Measurements from ENCODE around the gene ATXN10. TPM values are rescaled to one million over a fixed set of nuclear protein-coding genes. Genes with fewer than 3 reads are reported as not detected.
"Not testable (repeated sequence)": the region's sequence is repeated elsewhere in the genome, so short reads cannot be mapped to it uniquely, and the experiment has no call there.

Gene ATXN10
- total RNA-seq, 2 donors from 2014 or later, result 74.0 to 97.0 TPM

GRCh38 chr22:45788522-45788921 is 116.9 kb downstream of the ATXN10 start:
- Mint-ChIP-seq H3K27ac (no peak overlapping the region), H3K4me1 (ENCODE audit: low read depth in 2 of 2) (peaks cover 0 to 6% of the 10 kb centered on the region in 2 donors), H3K4me3 (no peak overlapping the region), H3K27me3 (no peaks in the 10 kb centered on the region), H3K36me3 (peaks cover 5% of the 10 kb centered on the region), H3K9me3 (no peaks in the 10 kb centered on the region)
- no peak for ATAC-seq
- no peak for DNase-seq (ENCODE audit: low spot score)

GRCh38 chr22:45790401-45790800 is 118.8 kb downstream of the ATXN10 start:
- ATAC-seq (no peak), DNase-seq (ENCODE audit: low spot score) (no peak)
- H3K36me3 Mint-ChIP-seq, result peaks cover 20% of the 10 kb centered on the region
- peaks cover 7% of the 10 kb centered on the region for H3K9me3 Mint-ChIP-seq
- H3K27ac Mint-ChIP-seq, result no peak overlapping the region
- H3K4me3 Mint-ChIP-seq, result no peak overlapping the region
- H3K27me3 Mint-ChIP-seq, result no peaks in the 10 kb centered on the region
- H3K4me1 Mint-ChIP-seq (ENCODE audit: low read depth in 2 of 2), result peaks cover 0 to 6% of the 10 kb centered on the region in 2 donors

DNA sequence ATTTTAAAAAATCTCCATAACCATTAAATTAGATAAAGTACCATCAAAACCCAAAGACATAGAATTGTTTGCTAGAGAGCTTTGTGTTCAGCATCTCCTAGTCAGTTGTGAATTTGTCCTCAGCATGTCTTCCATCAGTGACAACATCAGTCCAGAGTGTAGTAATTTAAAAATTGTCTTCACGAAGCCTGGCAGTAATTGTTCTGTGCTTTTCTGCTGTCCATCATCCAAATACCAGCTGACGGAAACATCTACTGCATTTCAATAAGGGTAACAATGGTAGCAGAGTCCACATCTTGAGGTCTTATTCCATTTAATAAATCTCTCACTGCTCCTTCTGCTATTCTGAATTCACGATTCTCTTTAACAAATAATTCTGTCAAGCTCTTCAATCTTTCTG is 121.5 kb downstream of the ATXN10 start:
- Mint-ChIP-seq H3K4me3 (no peak overlapping the region), H3K4me1 (ENCODE audit: low read depth in 2 of 2) (peaks cover 0 to 4% of the 10 kb centered on the region in 2 donors), H3K9me3 (peaks cover 12% of the 10 kb centered on the region), H3K36me3 (peaks cover 45% of the 10 kb centered on the region), H3K27ac (no peak overlapping the region), H3K27me3 (no peaks in the 10 kb centered on the region)
- DNase-seq (ENCODE audit: low spot score) (no peak), ATAC-seq (no peak)

GRCh38 chr22:45793892-45794291 is 122.3 kb downstream of the ATXN10 start:
- Mint-ChIP-seq H3K27ac (no peak overlapping the region), H3K4me1 (ENCODE audit: low read depth in 2 of 2) (no peaks in the 10 kb centered on the region), H3K27me3 (no peaks in the 10 kb centered on the region)

GRCh38 chr22:45796009-45796408 is 124.4 kb downstream of the ATXN10 start:
- not testable (repeated sequence) for H3K27me3 Mint-ChIP-seq; H3K4me1 Mint-ChIP-seq (ENCODE audit: low read depth in 2 of 2); ATAC-seq; H3K27ac Mint-ChIP-seq; DNase-seq (ENCODE audit: low spot score); H3K4me3 Mint-ChIP-seq
- H3K36me3 Mint-ChIP-seq, result peaks cover 49% of the 10 kb centered on the region
- H3K9me3 Mint-ChIP-seq, result peaks cover 12% of the 10 kb centered on the region

More at GRCh38 chr22:45793892-45794291, 122.3 kb downstream of the ATXN10 start:
- Mint-ChIP-seq H3K36me3 (peaks cover 49% of the 10 kb centered on the region), H3K9me3 (peaks cover 12% of the 10 kb centered on the region), H3K4me3 (no peak overlapping the region)
- DNase-seq (ENCODE audit: low spot score) (no peak), ATAC-seq (no peak)

- no peaks in the 10 kb centered on the region for H3K27me3 Mint-ChIP-seq
- ATAC-seq (no peak), DNase-seq (ENCODE audit: low spot score) (no peak)
- H3K36me3 Mint-ChIP-seq, result peaks cover 43% of the 10 kb centered on the region
- peaks cover 0 to 8% of the 10 kb centered on the region in 2 donors for H3K4me1 Mint-ChIP-seq (ENCODE audit: low read depth in 2 of 2)
- H3K27ac Mint-ChIP-seq, result no peak overlapping the region
- H3K9me3 Mint-ChIP-seq, result peaks cover 12% of the 10 kb centered on the region
- H3K4me3 Mint-ChIP-seq, result no peak overlapping the region
Observed at GRCh38 chr22:45799291-45799690, 127.7 kb downstream of the ATXN10 start.

DNA sequence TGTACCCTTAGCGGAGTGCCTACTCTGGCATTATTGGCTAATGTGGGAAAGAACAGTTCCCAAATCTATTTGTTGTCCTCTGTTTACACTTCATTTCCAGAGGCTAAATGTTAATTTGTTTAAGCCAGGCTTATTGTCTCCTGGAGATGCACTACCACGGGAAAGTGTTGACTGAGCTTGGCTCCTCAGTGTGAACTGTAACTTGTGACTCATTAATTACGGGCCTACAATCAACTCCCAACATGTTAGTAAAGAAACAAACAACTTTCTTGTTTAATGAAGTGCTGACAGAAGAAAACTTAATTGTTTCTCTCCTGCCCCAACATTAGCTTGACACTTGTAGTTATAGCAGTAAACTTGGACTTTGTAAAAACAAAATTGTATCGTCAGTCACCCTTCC is 130.4 kb downstream of the ATXN10 start:
- H3K27me3 Mint-ChIP-seq, result no peaks in the 10 kb centered on the region
- H3K27ac Mint-ChIP-seq, result no peak overlapping the region
- peaks cover 5 to 19% of the 10 kb centered on the region in 2 donors for H3K4me1 Mint-ChIP-seq (ENCODE audit: low read depth in 2 of 2)
- H3K36me3 Mint-ChIP-seq, result peaks cover 17% of the 10 kb centered on the region
- H3K9me3 Mint-ChIP-seq, result no peaks in the 10 kb centered on the region
- H3K4me3 Mint-ChIP-seq, result no peak overlapping the region
- DNase-seq (ENCODE audit: low spot score) (no peak), ATAC-seq (no peak)

DNA sequence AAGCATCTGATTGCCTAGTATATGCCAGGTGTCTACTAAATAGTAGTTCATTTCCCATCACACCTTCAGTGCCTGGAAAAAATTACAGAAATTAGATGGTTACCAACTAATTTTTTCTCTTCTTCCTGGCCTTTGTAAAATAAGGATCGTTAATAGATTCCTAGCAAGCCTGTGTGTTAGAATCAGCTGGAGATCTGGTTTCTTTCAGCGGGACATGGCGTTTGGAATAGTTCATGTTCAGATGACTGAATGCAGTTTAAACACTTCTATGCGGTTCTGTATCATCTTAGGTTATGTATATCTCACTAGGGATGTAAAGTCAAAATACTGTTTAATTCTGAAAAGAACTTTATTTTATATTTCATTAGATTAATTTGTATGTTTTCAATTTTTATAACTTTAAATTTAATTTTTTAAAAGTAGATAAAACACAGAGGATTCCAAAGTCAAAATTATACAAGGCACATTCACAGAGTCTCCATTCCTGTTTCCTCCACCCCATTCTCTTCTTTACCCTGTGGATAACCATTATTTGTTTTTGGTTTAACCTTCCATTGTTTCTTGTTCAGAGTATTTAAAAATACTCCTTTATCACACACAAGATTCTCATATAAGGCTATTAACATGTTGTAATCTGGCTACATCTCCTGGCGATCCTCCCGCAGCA is 132.8 kb downstream of the ATXN10 start:
- no peak for ATAC-seq
- Mint-ChIP-seq H3K4me1 (ENCODE audit: low read depth in 2 of 2) (peaks cover 5 to 19% of the 10 kb centered on the region in 2 donors), H3K4me3 (no peak overlapping the region), H3K27ac (no peak overlapping the region), H3K36me3 (peaks cover 4% of the 10 kb centered on the region), H3K27me3 (no peaks in the 10 kb centered on the region), H3K9me3 (no peaks in the 10 kb centered on the region)
- DNase-seq (ENCODE audit: low spot score), result no peak

DNA sequence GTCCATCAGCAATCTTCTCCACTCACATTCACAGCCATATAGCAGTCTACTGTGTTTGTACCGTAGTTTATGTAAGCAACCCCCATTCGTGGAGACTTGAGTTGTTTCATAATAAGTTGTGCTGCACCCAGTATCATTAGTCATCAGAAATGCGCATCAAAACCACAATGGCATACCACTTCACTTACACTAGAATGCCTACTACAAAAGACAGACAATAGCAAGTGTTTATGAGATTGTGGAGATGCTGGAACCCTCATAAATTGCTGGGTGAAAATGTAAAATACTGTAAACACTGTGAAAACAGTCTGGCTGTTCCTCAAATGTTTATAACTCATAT is 133.3 kb downstream of the ATXN10 start:
- Mint-ChIP-seq H3K4me1 (ENCODE audit: low read depth in 2 of 2) (peaks cover 5 to 19% of the 10 kb centered on the region in 2 donors), H3K4me3 (no peak overlapping the region), H3K9me3 (no peaks in the 10 kb centered on the region), H3K27me3 (no peaks in the 10 kb centered on the region), H3K27ac (no peak overlapping the region), H3K36me3 (peaks cover 4% of the 10 kb centered on the region)
- ATAC-seq, result no peak
- DNase-seq (ENCODE audit: low spot score), result no peak

- no peak overlapping the region for H3K27ac Mint-ChIP-seq
- H3K4me1 Mint-ChIP-seq (ENCODE audit: low read depth in 2 of 2), result peaks cover 5 to 19% of the 10 kb centered on the region in 2 donors
- no peak for ATAC-seq
- peaks cover 4% of the 10 kb centered on the region for H3K36me3 Mint-ChIP-seq
- no peaks in the 10 kb centered on the region for H3K27me3 Mint-ChIP-seq
- H3K4me3 Mint-ChIP-seq, result no peak overlapping the region
- DNase-seq (ENCODE audit: low spot score), result no peak
- H3K9me3 Mint-ChIP-seq, result no peaks in the 10 kb centered on the region
Observed at GRCh38 chr22:45805413-45805812, 133.8 kb downstream of the ATXN10 start.

DNA sequence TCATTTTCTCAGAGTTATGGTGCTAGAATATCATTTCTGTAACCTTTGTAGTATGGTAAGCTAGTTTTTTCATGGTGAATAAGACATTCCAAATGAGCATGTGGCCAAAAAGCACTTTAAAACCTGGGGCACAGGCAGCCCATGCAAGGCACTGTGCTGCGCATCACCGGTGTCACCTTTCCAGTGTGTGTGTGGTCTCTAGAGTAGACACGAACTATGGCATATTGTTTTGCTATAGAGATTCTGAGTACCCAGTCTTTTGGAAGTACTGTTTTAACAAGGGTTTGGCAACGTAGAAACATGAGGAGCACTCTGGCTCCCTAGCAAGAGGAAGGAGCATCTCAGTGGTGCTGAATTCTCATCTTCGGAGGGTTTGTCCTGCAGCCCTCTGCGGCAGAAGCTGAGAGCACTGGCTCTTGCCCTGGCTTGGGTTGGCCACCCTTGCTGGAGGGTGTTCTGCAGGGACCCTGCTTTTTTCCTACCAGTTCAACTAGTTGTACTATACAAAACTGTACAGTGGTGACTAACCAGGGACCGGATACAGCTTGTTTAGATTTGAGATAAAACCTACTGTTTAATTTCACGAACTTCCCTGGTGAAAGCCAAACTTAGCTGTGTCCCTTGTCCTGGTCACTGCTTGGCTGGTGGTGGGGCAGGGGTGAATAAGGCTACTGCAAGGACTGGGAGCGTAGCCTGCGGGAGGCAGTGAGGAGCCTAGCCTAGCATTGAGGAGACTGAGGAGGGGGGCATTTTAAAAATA is 135.7 kb downstream of the ATXN10 start:
- H3K9me3 Mint-ChIP-seq, result no peaks in the 10 kb centered on the region
- H3K4me3 Mint-ChIP-seq, result no peak overlapping the region

GRCh38 chr22:45812910-45813309 is 141.3 kb downstream of the ATXN10 start:
- DNase-seq (ENCODE audit: low spot score), result no peak
- Mint-ChIP-seq H3K4me1 (ENCODE audit: low read depth in 2 of 2) (no peaks in the 10 kb centered on the region), H3K9me3 (no peaks in the 10 kb centered on the region), H3K27ac (no peak overlapping the region), H3K36me3 (no peaks in the 10 kb centered on the region), H3K4me3 (no peak overlapping the region), H3K27me3 (no peaks in the 10 kb centered on the region)
- no peak for ATAC-seq

More for the DNA sequence above, 135.7 kb downstream of the ATXN10 start:
- Mint-ChIP-seq H3K27me3 (no peaks in the 10 kb centered on the region), H3K36me3 (peaks cover 4% of the 10 kb centered on the region), H3K4me1 (ENCODE audit: low read depth in 2 of 2) (peaks cover 5 to 19% of the 10 kb centered on the region in 2 donors), H3K27ac (no peak overlapping the region)
- no peak for ATAC-seq
- DNase-seq (ENCODE audit: low spot score), result no peak

DNA sequence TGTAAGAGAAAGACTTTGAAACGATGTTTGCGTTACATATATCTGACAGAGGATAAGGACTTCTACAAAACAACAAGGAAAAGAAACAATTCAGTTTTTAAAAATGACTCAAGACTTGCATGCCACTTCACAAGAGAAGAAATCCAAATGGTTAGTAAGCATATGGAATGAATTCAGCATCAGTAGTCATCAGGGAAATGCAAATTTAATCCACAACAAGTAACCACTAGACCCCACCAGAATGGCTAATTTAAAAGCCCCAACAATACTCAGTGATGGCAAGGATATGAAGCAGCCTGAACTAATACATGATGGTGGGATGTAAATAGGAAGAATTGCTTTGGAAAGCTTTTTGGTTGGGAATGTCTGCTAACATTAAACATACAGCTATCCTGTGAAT is 142.6 kb downstream of the ATXN10 start:
- ATAC-seq (no peak), DNase-seq (ENCODE audit: low spot score) (no peak)
- Mint-ChIP-seq H3K27ac (no peak overlapping the region), H3K4me3 (no peak overlapping the region), H3K9me3 (no peaks in the 10 kb centered on the region), H3K27me3 (no peaks in the 10 kb centered on the region), H3K36me3 (no peaks in the 10 kb centered on the region), H3K4me1 (ENCODE audit: low read depth in 2 of 2) (no peaks in the 10 kb centered on the region)

- DNase-seq (ENCODE audit: low spot score), result no peak
- no peak for ATAC-seq
- no peak overlapping the region for H3K4me3 Mint-ChIP-seq
- no peaks in the 10 kb centered on the region for H3K4me1 Mint-ChIP-seq (ENCODE audit: low read depth in 2 of 2)
- H3K27me3 Mint-ChIP-seq, result no peaks in the 10 kb centered on the region
- no peaks in the 10 kb centered on the region for H3K9me3 Mint-ChIP-seq
- no peak overlapping the region for H3K27ac Mint-ChIP-seq
- no peaks in the 10 kb centered on the region for H3K36me3 Mint-ChIP-seq
Observed at GRCh38 chr22:45816776-45817175, 145.1 kb downstream of the ATXN10 start.

Data from natural killer cell treated with Interleukin-12 subunit alpha and Interleukin-12 subunit beta and Interleukin-15 and Interleukin-18, amount 100 ng/mL, for 72 hours (primary cell).